ENCODE data around the gene USP32.

The USP32 gene

DNA sequence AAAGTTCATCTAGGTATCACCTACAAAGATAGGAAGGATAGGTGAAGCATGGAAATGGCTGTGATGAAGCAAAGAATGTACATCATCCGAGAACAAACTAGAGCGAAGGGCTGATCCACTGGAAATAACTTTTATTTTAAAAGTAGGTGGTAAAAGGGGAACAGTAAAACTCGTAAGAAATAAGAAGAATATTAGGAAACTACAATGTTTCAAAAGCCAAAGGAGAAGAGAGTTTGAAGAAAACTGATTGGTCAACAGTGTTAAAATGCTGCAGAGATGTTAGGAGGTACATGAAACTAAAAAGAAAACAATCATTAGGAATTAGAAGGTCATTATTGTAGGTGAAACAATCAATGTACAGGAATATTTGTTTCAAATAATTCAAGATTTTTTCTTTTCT is 108.1 kb downstream of the USP32 start:
- DNase-seq (ENCODE audit: low read depth in 2 of 2) = no peak
- no peak for TF ChIP-seq CTCF (IDR thresholded peaks at IDR 0.05; ENCODE audit: low read depth, low read length)
- no peak overlapping the region for H3K4me3 ChIP-seq (replicated peaks in 1 of 2; ENCODE audit: low read depth in 2 of 2, low read length in 2 of 2)

DNA sequence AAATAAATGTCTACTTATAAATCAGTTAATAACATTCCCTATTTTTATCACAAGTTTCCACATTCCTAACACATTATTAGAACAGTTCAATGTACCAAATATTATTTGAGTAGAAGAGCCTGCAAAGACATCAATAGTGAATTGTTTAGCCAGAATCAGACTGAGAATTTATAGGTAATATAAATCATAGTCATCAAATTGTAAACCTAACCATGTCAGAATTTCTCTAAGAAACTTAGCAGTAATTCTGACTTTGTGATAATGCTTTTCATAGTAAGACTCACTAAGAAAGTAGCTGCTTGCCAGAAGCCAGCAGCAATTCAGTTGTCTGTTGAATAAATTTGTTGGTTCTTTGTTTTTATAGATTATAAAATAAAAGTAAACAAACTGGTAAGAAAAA is 111.3 kb downstream of the USP32 start:
- no peak overlapping the region for H3K4me3 ChIP-seq (replicated peaks in 1 of 2; ENCODE audit: low read depth in 2 of 2, low read length in 2 of 2)
- TF ChIP-seq CTCF (IDR thresholded peaks at IDR 0.05; ENCODE audit: low read depth, low read length) = no peak
- no peak for DNase-seq (ENCODE audit: low read depth in 2 of 2)

GRCh38 chr17:60278237-60278636 is 113.7 kb downstream of the USP32 start:
- DNase-seq (ENCODE audit: low read depth in 2 of 2) = no peak
- no peak overlapping the region for H3K4me3 ChIP-seq (replicated peaks in 1 of 2; ENCODE audit: low read depth in 2 of 2, low read length in 2 of 2)
- no peak for TF ChIP-seq CTCF (IDR thresholded peaks at IDR 0.05; ENCODE audit: low read depth, low read length)

GRCh38 chr17:60277258-60277657 is 114.7 kb downstream of the USP32 start:
- no peak overlapping the region for H3K4me3 ChIP-seq (replicated peaks in 1 of 2; ENCODE audit: low read depth in 2 of 2, low read length in 2 of 2)
- no peak for TF ChIP-seq CTCF (IDR thresholded peaks at IDR 0.05; ENCODE audit: low read depth, low read length)
- no peak for DNase-seq (ENCODE audit: low read depth in 2 of 2)

DNA sequence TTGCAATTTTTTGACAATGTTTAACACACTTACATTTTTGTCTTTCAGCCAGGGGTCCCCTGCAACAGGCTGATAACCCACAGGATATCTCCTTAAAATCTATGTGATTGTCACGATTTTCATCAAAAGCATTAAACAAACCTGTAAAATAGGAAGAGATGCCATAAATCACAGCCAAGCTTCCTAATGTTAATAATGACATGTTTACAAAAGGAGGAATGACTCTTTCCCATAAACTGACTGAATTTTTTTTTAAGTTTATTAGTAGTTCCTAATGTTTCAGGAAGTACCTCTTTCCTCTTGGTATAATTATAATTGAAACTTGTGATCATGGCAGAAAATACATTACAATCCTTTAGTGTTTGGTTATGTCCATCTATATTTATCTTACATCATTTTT is 122.5 kb downstream of the USP32 start:
- no peak for TF ChIP-seq CTCF (IDR thresholded peaks at IDR 0.05; ENCODE audit: low read depth, low read length)
- no peak for DNase-seq (ENCODE audit: low read depth in 2 of 2)
- no peak overlapping the region for H3K4me3 ChIP-seq (replicated peaks in 1 of 2; ENCODE audit: low read depth in 2 of 2, low read length in 2 of 2)

DNA sequence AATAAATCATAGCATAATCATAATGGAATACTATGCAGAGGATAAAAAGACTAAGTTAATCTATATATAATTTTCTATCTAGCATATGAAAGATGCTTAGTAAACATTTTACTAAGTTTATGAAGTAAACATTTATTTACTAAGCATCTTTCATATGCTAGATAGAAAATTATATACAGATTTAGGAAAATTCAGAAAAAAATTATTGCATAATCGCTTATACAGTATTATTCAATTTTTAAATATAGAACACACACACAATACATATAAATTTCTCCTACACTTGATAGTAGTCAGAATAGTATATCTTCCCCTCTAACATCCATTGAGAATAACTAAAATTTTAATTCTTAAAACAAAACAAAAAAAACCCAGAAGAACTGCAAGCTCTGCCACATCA is 131.4 kb downstream of the USP32 start:
- no peak for TF ChIP-seq CTCF (IDR thresholded peaks at IDR 0.05; ENCODE audit: low read depth, low read length)

GRCh38 chr17:60258313-60258712 is 133.6 kb downstream of the USP32 start:
- no peak for TF ChIP-seq CTCF (IDR thresholded peaks at IDR 0.05; ENCODE audit: low read depth, low read length)
- DNase-seq (ENCODE audit: low read depth in 2 of 2) = no peak
- H3K4me3 ChIP-seq (replicated peaks in 1 of 2; ENCODE audit: low read depth in 2 of 2, low read length in 2 of 2) = no peak overlapping the region

More for the DNA sequence above, 131.4 kb downstream of the USP32 start:
- no peak for DNase-seq (ENCODE audit: low read depth in 2 of 2)
- no peak overlapping the region for H3K4me3 ChIP-seq (replicated peaks in 1 of 2; ENCODE audit: low read depth in 2 of 2, low read length in 2 of 2)
